CD4-positive, alpha-beta memory T cell (primary cell): ENCODE results near the gene ZSWIM5. TPM values are rescaled to one million over a fixed set of nuclear protein-coding genes. Genes with fewer than 3 reads are reported as not detected.
A peak's percentile ranks its signal among the peaks of the same experiment; 100 is the strongest.
"Not testable (repeated sequence)": the region's sequence is repeated elsewhere in the genome, so short reads cannot be mapped to it uniquely, and the experiment has no call there.

Source experiments
- CTCF ChIA-PET: fragments of 350-600 bp; sonication (Branson Sonifier 250); formaldehyde crosslinking; loops from one replicate; lab custom pipeline; 2021; ENCODE audit warnings: inconsistent platforms; ENCODE audit not compliant: partially characterized antibody; lab: Charles Lee
- POLR2A ChIA-PET: fragments of 350-600 bp; sonication (Branson Sonifier 250); formaldehyde crosslinking; loops from one replicate; lab custom pipeline; 2021; ENCODE audit not compliant: partially characterized antibody; lab: Charles Lee
- DNase-seq, 5 donors: peaks; one replicate each; pipeline versions ENCODE4 v3.0.0 to v3.0.0-alpha.2; 2020 to 2022; ENCODE audit warnings: mixed read lengths in 1 of 5
- H3K27ac ChIP-seq: one replicate; pipeline ENCODE4 v1.7.0; 2013; ENCODE audit warnings: low read depth, low read length
- H3K27me3 ChIP-seq: 2 replicates; pipeline ENCODE4 v1.7.0; 2013; ENCODE audit warnings: mild to moderate bottlenecking, low read length, moderate library complexity; ENCODE audit not compliant: insufficient read depth
- H3K36me3 ChIP-seq: 2 replicates; pipeline ENCODE4 v1.7.0; 2013; ENCODE audit warnings: mild to moderate bottlenecking, low read length, moderate library complexity; ENCODE audit not compliant: insufficient read depth
- H3K4me1 ChIP-seq: 2 replicates; pipeline ENCODE4 v1.7.0; 2013; ENCODE audit warnings: mild to moderate bottlenecking, low read length, moderate library complexity; ENCODE audit not compliant: insufficient read depth
- H3K4me3 ChIP-seq, 2 donors: one replicate each; pipeline ENCODE4 v1.7.0; 2013; ENCODE audit warnings: low read length in 2 of 2, mild to moderate bottlenecking in 1 of 2
- H3K9me3 ChIP-seq, 2 donors: one replicate each; pipeline ENCODE4 v1.7.0; 2013; ENCODE audit warnings: low read length in 2 of 2, control low read depth in 1 of 2; ENCODE audit not compliant: control insufficient read depth in 1 of 2
- H3K27ac Mint-ChIP-seq, 7 donors: one replicate each; pipeline ENCODE4 v1.8.0; 2020 to 2021; ENCODE audit warnings: mixed read lengths in 7 of 7, mild to moderate bottlenecking in 6 of 7, inconsistent platforms in 3 of 7, moderate library complexity in 3 of 7
- H3K27me3 Mint-ChIP-seq, 2 donors: one replicate each; pipeline ENCODE4 v1.8.0; 2020 to 2021; ENCODE audit warnings: mixed read lengths in 2 of 2
- H3K36me3 Mint-ChIP-seq, 2 donors: one replicate each; pipeline ENCODE4 v1.8.0; 2020 to 2021; ENCODE audit warnings: mixed read lengths in 2 of 2, inconsistent platforms in 1 of 2, mild to moderate bottlenecking in 1 of 2
- H3K4me1 Mint-ChIP-seq, 4 donors: one replicate each; pipeline ENCODE4 v1.8.0; 2020 to 2021; ENCODE audit warnings: mixed read lengths in 4 of 4, mild to moderate bottlenecking in 1 of 4
- H3K4me3 Mint-ChIP-seq, 8 donors: one replicate each; pipeline ENCODE4 v1.8.0; 2020 to 2021; ENCODE audit warnings: mixed read lengths in 8 of 8, mild to moderate bottlenecking in 7 of 8, moderate library complexity in 6 of 8, inconsistent platforms in 3 of 8
- H3K9me3 Mint-ChIP-seq, 8 donors: one replicate each; pipeline ENCODE4 v1.8.0; 2020 to 2021; ENCODE audit warnings: mixed read lengths in 8 of 8, mild to moderate bottlenecking in 5 of 8, inconsistent platforms in 3 of 8, moderate library complexity in 1 of 8
- intact Hi-C: fragments of 100-400 bp; cut with micrococcal nuclease; formaldehyde crosslinking; loops from one replicate; pipeline ENCODE4 v1.15.1; 2023
- polyA plus RNA-seq, 2 donors: library from polyadenylated mRNA; unstranded; fragments of 300-500 nt; fragmentation: Illumina TruSeq; gene quantifications; one replicate each; pipeline ENCODE4 v1.2.3, GENCODE V29; 2021
- total RNA-seq, 2 experiments: library from RNA; stranded (reverse); gene quantifications; one replicate each; pipeline ENCODE4 v1.2.3, GENCODE V29; 2021

ZSWIM5 gene
- total and polyA plus RNA-seq, 4 experiments from 2014 or later: 0.09 to 3.7 (median 2.0) TPM

DNA sequence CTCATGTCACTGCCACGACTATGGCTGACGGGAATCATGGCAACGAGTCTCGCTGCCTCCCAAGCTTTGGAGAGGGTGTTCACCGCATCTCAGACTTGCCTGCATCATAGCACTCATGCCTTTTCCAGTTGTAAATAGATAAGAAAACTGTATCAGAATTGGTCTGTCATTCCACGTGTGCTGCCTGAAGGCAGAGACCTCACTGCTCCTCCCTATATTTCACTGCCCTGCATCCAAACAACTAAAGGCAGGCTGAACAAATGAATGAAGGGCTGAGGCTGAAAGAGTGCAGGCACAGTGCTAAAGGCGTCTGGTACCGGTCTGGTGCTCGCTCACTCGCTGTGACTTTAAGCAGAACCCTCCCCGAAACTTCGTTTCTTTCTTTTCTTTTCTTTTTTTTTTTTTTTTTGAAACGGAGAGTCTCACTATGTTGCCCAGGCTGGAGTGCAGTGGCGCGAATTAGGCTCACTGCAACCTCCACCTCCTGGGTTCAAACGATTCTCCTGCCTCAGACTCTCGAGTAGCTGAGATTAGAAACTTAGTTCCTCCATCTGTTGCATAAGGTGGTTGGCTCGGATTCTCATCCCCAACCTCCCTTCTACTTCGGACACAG, 220.6 kb downstream of the ZSWIM5 start:
- intact Hi-C loops: loop anchor here (1.0 to 10.0 kb wide), 8 partner anchors 25 to 699 kb away; partner anchors contain the start of genes ARMH1, BEST4, CCDC163 and GPBP1L1
- Histone ChIP-seq H3K9me3 (no peaks in the 10 kb centered on the region), H3K4me1 (peaks cover 11% of the 10 kb centered on the region), H3K27me3 (no peaks in the 10 kb centered on the region), H3K4me3 (peak overlapping the region; percentile 67 to 70), H3K36me3 (peaks cover 5% of the 10 kb centered on the region), H3K27ac (peak overlapping the region; percentile 59)
- DNase-seq: no peak
- ChIA-PET POLR2A (interaction anchor here (0.6 to 5.8 kb wide), 17 partner anchors 14 to 536 kb away, joined by 3 to 80 read pairs (median 7); partner anchors contain the start of genes BEST4, BTBD19, HECTD3 and MUTYH), CTCF (interaction anchor here (0.6 to 1.7 kb wide), 16 partner anchors 15 to 1212 kb away, joined by 3 to 10 read pairs (median 5); partner anchors contain the start of genes HECTD3, RPS8, TESK2 and TOE1)
- H3K4me3 Mint-ChIP-seq: peak overlapping the region; percentile 98 to 100 (median 99)
- H3K9me3 Mint-ChIP-seq: peaks cover 0 to 4% (median 0%) of the 10 kb centered on the region in 8 donors
- H3K4me1 Mint-ChIP-seq: peaks cover 15 to 26% (median 21%) of the 10 kb centered on the region in 4 donors
- peaks cover 3 to 11% of the 10 kb centered on the region in 2 donors for H3K36me3 Mint-ChIP-seq
- peak overlapping the region; percentile 34 to 99 (median 96) for H3K27ac Mint-ChIP-seq
- no peaks in the 10 kb centered on the region for H3K27me3 Mint-ChIP-seq

GRCh38 chr1:44977372-44977771, 229.0 kb downstream of the ZSWIM5 start:
- H3K9me3 Mint-ChIP-seq, H3K4me3 ChIP-seq, H3K27me3 ChIP-seq, H3K27ac Mint-ChIP-seq, H3K4me3 Mint-ChIP-seq, H3K9me3 ChIP-seq, H3K27ac ChIP-seq, POLR2A ChIA-PET, H3K4me1 Mint-ChIP-seq, CTCF ChIA-PET, H3K4me1 ChIP-seq, DNase-seq, H3K27me3 Mint-ChIP-seq, intact Hi-C loops: not testable (repeated sequence)
- H3K36me3 Mint-ChIP-seq: peaks cover 41 to 67% of the 10 kb centered on the region in 2 donors
- peaks cover 36% of the 10 kb centered on the region for H3K36me3 ChIP-seq

DNA sequence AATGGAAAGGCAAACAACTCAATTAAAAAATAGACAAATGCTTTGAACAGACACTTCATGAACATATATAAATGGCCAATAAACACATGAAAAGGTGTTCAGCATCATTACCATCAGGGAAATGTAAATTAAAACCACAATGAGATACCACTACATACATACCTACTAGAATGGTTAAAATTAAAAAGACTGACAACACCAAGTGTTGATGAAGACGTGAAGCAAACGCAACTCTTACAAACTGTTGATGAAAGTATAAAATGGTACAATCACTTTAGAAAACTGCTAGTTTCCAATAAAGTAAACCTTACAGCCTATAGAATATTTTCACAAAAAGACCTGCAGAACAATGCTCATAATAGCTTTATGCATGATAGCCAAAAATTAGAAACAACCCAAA, 230.2 kb downstream of the ZSWIM5 start:
- H3K27me3 ChIP-seq: no peaks in the 10 kb centered on the region
- Mint-ChIP-seq H3K36me3 (peaks cover 41 to 70% of the 10 kb centered on the region in 2 donors), H3K4me1 (peaks cover 1 to 7% (median 4%) of the 10 kb centered on the region in 4 donors), H3K9me3 (no peaks in the 10 kb centered on the region), H3K27ac (peak overlapping the region in 1 of 7 donors; percentile 84), H3K4me3 (no peak overlapping the region), H3K27me3 (no peaks in the 10 kb centered on the region)
- no peak for DNase-seq
- no peak overlapping the region for H3K27ac ChIP-seq
- H3K9me3 ChIP-seq: no peaks in the 10 kb centered on the region
- H3K4me1 ChIP-seq: no peaks in the 10 kb centered on the region
- no peak overlapping the region for H3K4me3 ChIP-seq
- ChIA-PET POLR2A (no interaction called here), CTCF (no interaction called here)
- peaks cover 35% of the 10 kb centered on the region for H3K36me3 ChIP-seq
- intact Hi-C loops: no loop called here

- H3K27ac Mint-ChIP-seq: peak overlapping the region in 3 of 7 donors; percentile 48 to 66 (median 65)
- no peaks in the 10 kb centered on the region for H3K4me1 ChIP-seq
- DNase-seq: no peak
- intact Hi-C loops: no loop called here
- no peaks in the 10 kb centered on the region for H3K27me3 Mint-ChIP-seq
- no peaks in the 10 kb centered on the region for H3K27me3 ChIP-seq
- H3K4me3 ChIP-seq: no peak overlapping the region
- no peak overlapping the region for H3K27ac ChIP-seq
- H3K4me1 Mint-ChIP-seq: peaks cover 0 to 10% (median 5%) of the 10 kb centered on the region in 4 donors
- ChIA-PET CTCF (no interaction called here), POLR2A (interaction anchor here (0.8 kb wide), 1 partner anchor 159 kb away, joined by 3 read pairs; no protein-coding TSS in a partner anchor)
- no peak overlapping the region for H3K4me3 Mint-ChIP-seq
- no peaks in the 10 kb centered on the region for H3K9me3 Mint-ChIP-seq
- no peaks in the 10 kb centered on the region for H3K9me3 ChIP-seq
- peaks cover 21% of the 10 kb centered on the region for H3K36me3 ChIP-seq
- H3K36me3 Mint-ChIP-seq: peaks cover 35 to 55% of the 10 kb centered on the region in 2 donors
Measured at GRCh38 chr1:44973645-44974044, 232.8 kb downstream of the ZSWIM5 start.

DNA sequence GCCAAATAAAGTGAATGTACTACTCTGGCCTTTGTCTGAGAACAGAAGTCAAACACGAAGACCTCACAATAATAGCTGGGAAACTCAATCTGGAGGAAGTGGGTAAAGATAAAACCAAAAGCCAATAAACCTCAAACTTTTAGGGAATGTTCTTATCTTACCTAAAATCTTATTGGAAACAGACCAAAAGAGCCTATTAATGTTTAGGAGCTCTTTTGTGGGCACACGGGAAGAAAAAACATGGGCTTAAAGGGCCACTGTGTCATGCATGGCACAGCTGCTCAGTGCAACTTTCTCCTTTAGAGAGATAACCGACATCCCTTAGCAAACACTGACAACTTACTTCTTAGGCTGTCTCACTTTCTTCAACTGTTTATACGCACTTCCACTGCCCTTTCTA, 236.1 kb downstream of the ZSWIM5 start:
- no peaks in the 10 kb centered on the region for H3K4me1 ChIP-seq
- ChIA-PET CTCF (interaction anchor here (1.0 to 1.8 kb wide), 3 partner anchors 41 to 170 kb away, joined by 3 to 5 read pairs (median 3); partner anchors contain the start of genes HECTD3 and PLK3), POLR2A (interaction anchor here (0.6 kb wide), 1 partner anchor 13 kb away, joined by 3 read pairs; no protein-coding TSS in a partner anchor)
- H3K4me3 ChIP-seq: no peak overlapping the region
- no peaks in the 10 kb centered on the region for H3K27me3 ChIP-seq
- intact Hi-C loops: no loop called here
- peaks cover 9% of the 10 kb centered on the region for H3K36me3 ChIP-seq
- Mint-ChIP-seq H3K27ac (no peak overlapping the region), H3K9me3 (no peaks in the 10 kb centered on the region), H3K36me3 (peaks cover 8 to 26% of the 10 kb centered on the region in 2 donors), H3K4me3 (no peak overlapping the region), H3K4me1 (peaks cover 0 to 10% (median 5%) of the 10 kb centered on the region in 4 donors), H3K27me3 (no peaks in the 10 kb centered on the region)
- H3K27ac ChIP-seq: no peak overlapping the region
- no peak for DNase-seq
- no peaks in the 10 kb centered on the region for H3K9me3 ChIP-seq

Other genes starting within 250 kb of the ZSWIM5 start
- 10 to 100 TPM; 13.7 to 16.1 TPM for gene EIF2B3, start 220.0 kb downstream of the ZSWIM5 start, total RNA-seq
- 10 to 100 TPM; 24.2 to 25.9 TPM for gene EIF2B3, start 220.0 kb downstream of the ZSWIM5 start, polyA plus RNA-seq
- 10 to 100 TPM; 56.3 to 61.3 TPM for gene HECTD3, start 195.3 kb downstream of the ZSWIM5 start, total RNA-seq
- 10 to 100 TPM; 15.6 to 31.6 TPM for gene HECTD3, start 195.3 kb downstream of the ZSWIM5 start, polyA plus RNA-seq
- 10 to 100 TPM; 46.0 to 52.0 TPM for gene UROD, start 194.4 kb downstream of the ZSWIM5 start, total RNA-seq
- gene UROD, start 194.4 kb downstream of the ZSWIM5 start, polyA plus RNA-seq: 100 to 1,000 TPM in 1 of 2 donors, 10 to 100 TPM in 1; 77.3 to 114 TPM
- under 1 TPM; 0.19 to 0.32 TPM for gene HPDL, start 120.3 kb upstream of the ZSWIM5 start, total RNA-seq
- gene HPDL, start 120.3 kb upstream of the ZSWIM5 start, polyA plus RNA-seq: under 1 TPM; 0.30 to 0.78 TPM
- 10 to 100 TPM; 18.2 to 18.9 TPM for gene TOE1, start 133.6 kb upstream of the ZSWIM5 start, total RNA-seq
- 10 to 100 TPM in 1 of 2 donors, 1 to 10 TPM in 1; 6.1 to 13.5 TPM for gene TOE1, start 133.6 kb upstream of the ZSWIM5 start, polyA plus RNA-seq
- gene MUTYH, start 133.8 kb upstream of the ZSWIM5 start, total RNA-seq: 10 to 100 TPM; 70.0 to 72.1 TPM
- gene MUTYH, start 133.8 kb upstream of the ZSWIM5 start, polyA plus RNA-seq: 10 to 100 TPM; 24.0 to 26.1 TPM